AG08395 (cell line): Measurements from ENCODE around the gene NUTF2.
"Not testable (repeated sequence)": the region's sequence is repeated elsewhere in the genome, so short reads cannot be mapped to it uniquely, and the experiment has no call there.

ENCODE experiments used
- DNase-seq: peaks from one replicate; pipeline ENCODE4 v3.0.0; 2012; ENCODE audit warnings: mixed read lengths, low spot score

The NUTF2 gene

DNA sequence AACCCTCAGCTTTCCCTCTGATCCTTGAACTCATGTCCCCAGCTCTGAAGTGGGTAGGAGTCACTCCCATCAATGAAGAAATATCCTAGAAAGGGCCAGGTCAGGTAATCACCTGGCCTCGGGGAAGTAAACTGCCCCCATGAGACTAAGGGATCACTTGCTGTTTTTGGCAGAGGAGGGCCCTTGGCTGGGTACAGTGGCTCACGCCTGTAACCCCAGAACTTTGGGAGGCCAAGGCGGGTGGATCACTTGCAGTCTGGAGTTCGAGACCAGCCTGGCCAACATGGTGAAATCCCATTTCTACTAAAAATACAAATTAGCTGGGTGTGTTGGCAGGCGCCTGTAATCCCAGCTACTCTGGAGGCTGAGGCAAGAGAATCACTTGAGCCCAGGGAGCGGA lies 17.3 kb downstream of the NUTF2 start:
- not testable (repeated sequence) for DNase-seq

DNA sequence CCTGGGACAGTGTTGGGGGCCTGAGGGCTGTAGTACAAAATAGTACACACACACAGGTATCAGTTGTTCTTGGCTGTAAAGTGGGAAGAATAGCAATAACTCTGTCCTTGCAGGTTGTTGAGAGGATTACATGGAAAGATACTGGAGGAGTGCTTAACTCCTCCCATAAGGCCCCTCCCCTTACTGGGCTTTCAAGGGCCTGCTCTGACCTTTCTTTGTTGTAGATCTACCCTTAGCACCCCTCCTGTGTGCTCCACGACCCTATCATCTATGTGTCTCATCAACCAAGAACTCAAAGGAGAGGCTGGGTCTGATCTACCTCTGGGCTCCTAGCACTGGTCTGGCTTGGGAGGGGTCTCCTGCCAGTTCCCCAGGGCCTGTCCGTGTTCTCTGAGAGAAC lies 17.9 kb downstream of the NUTF2 start:
- DNase-seq, result no peak

DNA sequence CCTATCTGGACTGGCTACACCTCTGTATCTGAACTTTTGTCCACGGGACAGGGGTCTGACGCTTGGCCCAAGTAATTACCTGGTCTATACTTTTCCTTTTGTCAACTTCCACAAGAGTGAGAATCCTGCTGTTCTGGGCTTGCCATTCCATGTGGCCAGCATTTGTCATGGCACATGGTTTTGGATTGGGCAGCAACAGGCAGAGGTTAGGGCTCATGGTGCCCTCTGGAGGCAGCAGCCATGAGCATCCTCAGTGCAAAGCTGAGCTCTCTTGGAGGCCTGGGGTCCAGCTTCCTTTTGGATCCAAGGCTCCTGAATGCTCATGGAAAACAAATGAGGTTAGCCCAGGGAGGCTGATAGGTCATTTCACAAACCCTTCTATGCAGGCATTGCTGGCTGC lies 18.6 kb downstream of the NUTF2 start:
- DNase-seq, result peak; percentile 56

DNA sequence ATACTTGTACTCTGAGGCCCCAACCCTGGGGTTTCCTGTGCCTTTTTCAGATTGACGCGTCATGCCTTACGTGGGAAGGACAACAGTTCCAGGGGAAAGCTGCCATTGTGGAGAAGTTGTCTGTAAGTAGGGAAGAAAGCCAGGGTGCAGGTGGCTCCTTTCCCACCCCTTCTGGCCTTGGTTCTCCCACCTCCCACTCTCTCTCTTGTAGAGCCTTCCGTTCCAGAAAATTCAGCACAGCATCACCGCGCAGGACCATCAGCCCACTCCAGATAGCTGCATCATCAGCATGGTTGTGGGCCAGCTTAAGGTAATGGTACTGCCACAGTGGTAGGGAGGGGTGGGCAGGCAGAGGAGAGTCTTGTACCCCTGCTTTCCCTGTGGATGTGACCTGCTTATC lies 21.6 kb downstream of the NUTF2 start:
- DNase-seq, result no peak

- DNase-seq, result no peak
Measured at GRCh38 chr16:67869653-67870052, 22.9 kb downstream of the NUTF2 start.

DNA sequence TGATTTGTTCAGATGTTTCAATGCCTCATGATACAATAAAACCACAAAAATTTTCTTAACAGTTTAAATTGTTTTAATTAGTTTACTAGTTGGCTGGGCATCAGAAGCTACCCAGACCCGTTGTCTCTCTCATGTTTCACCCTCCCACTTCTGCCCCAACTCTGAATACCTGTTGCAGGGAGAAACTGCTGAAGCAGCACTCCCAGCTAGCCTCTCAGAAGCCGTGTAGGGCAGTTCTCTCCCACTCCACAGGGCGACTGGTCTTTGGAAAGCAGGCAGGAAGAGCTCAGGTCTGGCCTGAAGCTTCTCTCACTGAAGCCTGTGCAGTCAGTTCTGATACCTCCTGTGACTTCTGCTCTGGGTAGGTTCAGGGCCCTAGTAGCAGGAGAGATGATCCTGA lies 24.5 kb downstream of the NUTF2 start:
- DNase-seq, result no peak

DNA sequence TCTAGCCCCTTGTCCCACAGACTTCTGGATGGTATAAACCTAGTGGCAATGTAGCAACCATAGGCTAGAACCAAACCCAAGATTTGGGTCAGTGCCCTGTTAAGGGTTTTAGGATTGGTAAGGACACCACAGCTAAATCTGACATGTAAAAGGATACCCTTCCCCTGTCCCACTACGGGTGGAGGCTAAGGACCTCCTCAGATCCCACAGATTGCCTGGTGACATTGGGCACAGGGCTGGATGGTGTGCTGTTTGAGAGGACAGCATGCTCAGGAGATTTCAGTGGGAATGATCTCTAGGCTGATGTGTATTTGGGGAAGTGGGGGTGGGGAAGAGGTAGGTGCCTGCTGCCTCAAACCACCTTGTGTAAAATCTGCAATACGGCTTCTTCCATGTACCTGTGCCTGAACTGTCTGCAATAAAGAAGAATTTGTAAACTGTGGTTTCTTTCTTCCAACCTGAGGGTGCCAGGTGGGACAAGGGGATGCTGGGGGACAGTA lies 25.4 kb downstream of the NUTF2 start:
- no peak for DNase-seq

- DNase-seq, result peak; percentile 93
Measured at GRCh38 chr16:67872631-67873434, 26.1 kb downstream of the NUTF2 start, which contains the start of gene EDC4. EDC4 (plus strand) TSS chr16:67873052; CDS start chr16:67873262, 210 bp downstream.

DNA sequence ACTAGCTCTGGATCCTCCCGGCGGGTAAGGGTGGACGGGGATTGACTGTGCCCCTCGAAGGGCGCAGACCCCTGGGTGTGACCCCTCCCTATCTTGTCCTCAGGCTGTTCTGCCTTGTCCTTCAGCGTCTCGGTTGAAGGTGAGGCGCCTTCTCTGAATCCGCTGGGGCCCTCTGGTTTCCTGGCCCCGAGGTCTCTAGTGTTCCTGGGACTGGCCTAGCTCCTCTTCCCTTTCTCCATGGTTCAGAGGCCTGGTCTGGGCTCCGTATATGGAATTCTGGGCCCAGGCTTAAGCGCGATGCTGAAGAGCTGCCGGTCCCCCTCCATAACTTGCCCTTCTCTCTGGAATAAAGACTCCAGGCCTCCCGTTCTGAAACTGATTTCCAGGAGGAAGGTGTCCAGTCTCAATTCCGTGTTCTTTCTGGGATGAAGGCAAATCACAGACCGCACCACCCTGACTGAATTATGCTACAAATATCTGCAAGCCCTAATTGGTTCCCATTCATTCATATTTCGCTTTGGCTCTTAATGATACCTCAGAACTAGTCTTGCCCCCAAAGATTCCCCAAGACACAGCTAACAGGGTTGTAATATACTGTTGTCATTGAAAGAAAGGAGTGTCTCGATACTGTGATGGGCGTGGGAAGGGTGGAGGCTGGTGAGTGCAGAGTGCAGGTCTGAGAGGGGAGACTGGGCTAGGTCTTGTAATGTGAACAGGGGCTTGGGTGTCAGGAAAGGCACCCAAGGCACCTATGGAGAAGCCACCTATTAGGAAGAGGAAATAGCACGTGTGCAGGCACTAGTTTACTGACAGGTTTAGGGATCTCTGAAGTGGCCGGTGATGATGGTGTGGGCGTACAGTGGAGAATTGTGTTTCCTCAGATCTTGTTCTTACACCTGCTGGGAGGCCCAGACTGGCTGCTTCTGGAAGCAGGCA lies 27.0 kb downstream of the NUTF2 start:
- DNase-seq, result no peak

DNA sequence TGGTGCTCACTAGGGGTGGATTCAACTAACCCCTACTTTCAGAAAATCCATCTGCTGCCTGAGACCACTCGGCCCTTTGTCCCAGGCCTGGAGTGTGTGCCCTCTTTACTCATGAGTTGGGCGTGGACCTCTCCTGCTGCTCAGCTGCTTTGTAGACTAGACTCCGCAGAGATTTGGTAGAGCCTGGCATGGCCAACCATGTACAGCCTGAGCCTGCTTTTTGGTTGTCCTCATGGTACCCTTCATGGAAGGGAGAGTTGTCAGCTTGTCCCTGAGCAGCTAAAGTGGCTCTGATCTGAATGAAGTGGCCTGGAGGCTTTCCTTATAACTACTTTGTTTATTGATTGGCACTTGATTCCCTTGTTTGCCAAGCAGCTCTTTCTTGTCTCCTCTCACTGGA lies 27.6 kb downstream of the NUTF2 start:
- no peak for DNase-seq

GRCh38 chr16:67877064-67877463 lies 30.3 kb downstream of the NUTF2 start:
- DNase-seq, result no peak

DNA sequence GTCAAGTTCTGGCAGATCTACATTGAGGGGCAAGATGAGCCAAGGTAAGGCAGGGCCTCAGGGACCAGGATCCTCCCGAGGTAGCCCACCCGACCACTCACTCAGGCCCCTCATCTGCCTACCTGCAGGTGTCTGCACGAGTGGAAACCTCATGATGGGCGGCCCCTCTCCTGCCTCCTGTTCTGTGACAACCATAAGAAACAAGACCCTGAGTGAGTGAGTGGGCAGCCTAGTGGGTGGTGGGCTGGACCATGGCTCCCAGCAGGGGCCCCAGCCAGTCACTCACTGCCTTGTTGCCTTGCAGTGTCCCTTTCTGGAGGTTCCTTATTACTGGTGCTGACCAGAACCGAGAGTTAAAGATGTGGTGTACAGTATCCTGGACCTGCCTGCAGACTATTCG lies 31.5 kb downstream of the NUTF2 start:
- no peak for DNase-seq

GRCh38 chr16:67878846-67879245 lies 32.1 kb downstream of the NUTF2 start:
- DNase-seq, result no peak

DNA sequence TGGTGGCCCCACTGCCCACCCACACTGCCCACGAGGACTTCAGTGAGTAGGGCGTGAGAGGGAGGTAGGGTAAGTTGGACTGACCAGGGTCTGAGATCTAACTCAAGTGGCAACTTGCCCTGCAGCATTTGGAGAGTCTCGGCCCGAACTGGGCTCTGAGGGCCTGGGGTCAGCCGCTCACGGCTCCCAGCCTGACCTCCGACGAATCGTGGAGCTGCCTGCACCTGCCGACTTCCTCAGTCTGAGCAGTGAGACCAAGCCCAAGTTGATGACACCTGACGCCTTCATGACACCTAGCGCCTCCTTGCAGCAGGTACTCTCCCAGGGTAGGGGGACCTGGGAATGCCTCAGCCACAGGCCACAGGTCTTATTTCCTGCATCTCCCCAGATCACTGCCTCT lies 32.7 kb downstream of the NUTF2 start:
- DNase-seq, result no peak

DNA sequence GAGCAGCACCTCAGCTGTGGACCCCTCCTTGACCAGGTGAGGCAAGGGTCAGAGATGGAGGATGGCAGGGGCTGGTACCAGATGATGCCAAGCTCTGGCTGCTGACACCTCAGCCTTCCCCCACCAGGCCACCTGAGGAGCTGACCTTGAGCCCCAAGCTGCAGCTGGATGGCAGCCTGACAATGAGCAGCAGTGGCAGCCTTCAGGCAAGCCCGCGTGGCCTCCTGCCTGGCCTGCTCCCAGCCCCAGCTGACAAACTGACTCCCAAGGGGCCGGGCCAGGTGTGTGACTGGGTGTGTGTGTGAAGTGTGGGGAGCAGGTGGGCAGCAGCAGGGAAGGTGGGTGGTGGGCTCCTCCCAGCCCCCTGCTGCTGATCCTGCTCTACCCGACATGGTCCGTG lies 33.2 kb downstream of the NUTF2 start:
- DNase-seq, result no peak

- DNase-seq, result no peak
Measured at GRCh38 chr16:67880584-67880983, 33.9 kb downstream of the NUTF2 start.

GRCh38 chr16:67881621-67882161 lies 35.0 kb downstream of the NUTF2 start:
- DNase-seq, result no peak

- no peak for DNase-seq
Measured at GRCh38 chr16:67882374-67883145, 35.8 kb downstream of the NUTF2 start.

DNA sequence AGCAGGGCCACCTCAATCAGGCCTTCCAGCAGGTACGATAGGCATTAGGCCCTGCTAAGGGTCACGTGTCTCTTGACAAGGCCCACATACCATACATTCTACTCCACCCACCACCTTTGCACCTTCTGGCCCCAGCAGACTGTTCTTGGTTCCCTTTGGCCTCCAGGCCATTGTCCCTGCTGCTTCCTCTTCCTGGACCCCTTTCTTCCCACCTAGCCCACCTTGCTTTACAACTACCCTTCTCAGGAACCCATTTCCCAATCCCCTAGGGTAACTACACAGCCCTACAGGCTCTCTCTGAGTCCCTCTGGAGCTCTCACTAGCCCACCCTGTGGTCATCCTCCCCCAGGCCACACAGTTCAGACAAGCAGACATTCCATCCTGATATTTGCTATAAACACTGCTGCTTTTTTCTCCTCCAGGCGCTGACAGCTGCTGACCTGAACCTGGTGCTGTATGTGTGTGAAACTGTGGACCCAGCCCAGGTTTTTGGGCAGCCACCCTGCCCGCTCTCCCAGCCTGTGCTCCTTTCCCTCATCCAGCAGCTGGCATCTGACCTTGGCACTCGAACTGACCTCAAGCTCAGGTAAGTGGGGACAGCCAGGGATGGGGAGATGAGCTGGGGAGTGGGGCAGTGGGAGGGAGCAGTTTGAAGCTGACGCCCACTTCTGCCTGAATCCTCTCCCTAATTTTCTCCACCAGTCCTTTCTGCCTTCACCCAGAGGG lies 36.6 kb downstream of the NUTF2 start:
- DNase-seq, result no peak

- DNase-seq, result peak; percentile 70
Measured at GRCh38 chr16:67883872-67884261, 37.1 kb downstream of the NUTF2 start.

- DNase-seq, result peak; percentile 99
Measured at GRCh38 chr16:67884684-67885083, 38.0 kb downstream of the NUTF2 start, which contains the start of gene NRN1L. NRN1L (plus strand) TSS chr16:67884885; CDS start chr16:67884904, 19 bp downstream.
